ENCODE data around the gene GDPD5.

- TF ChIP-seq CTCF (IDR thresholded peaks at IDR 0.05) = no peak
- no peak for TF ChIP-seq EP300 (IDR thresholded peaks at IDR 0.05)
- TF ChIP-seq POLR2A (IDR thresholded peaks at IDR 0.05; ENCODE audit: low read depth) = no peak
Observed at GRCh38 chr11:75498556-75499255, 27.0 kb downstream of the GDPD5 start.
